ENCODE results near the gene MUSTN1.

The MUSTN1 gene

DNA sequence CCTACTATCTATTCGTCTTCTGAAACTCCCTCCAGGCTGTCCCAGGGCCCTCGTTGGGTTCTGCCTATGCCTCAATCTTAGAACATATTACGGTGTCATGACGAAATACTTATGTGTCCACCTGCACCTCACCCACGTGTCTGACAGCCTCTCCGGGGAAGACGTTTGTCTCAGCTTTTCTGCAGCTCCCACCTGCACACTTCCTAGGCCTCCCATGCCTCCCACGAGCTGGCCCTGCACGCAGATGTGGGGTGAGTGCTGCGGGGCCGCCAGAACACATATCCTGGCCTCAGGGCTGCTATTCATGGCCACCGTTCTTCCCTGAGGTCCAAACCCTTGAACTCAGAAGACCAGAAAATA is 7.1 kb upstream of the MUSTN1 start:
- TF ChIP-seq CTCF (IDR thresholded peaks at IDR 0.05): no peak
- no peaks in the 10 kb centered on the region for H3K27me3 ChIP-seq
- H3K36me3 ChIP-seq: peaks cover 0 to 56% (median 12%) of the 10 kb centered on the region in 3 donors
- intact Hi-C loops (cut with DNase I; ENCODE audit: low total_unique reads): no loop called here
- peaks cover 0 to 69% (median 54%) of the 10 kb centered on the region in 4 donors for H3K4me1 ChIP-seq
- H3K9me3 ChIP-seq: no peaks in the 10 kb centered on the region
- DNase-seq: peak in 1 of 2 donors; percentile 47
- peak overlapping the region; percentile 86 to 91 for H3K27ac ChIP-seq
- no peak overlapping the region for H3K4me3 ChIP-seq

DNA sequence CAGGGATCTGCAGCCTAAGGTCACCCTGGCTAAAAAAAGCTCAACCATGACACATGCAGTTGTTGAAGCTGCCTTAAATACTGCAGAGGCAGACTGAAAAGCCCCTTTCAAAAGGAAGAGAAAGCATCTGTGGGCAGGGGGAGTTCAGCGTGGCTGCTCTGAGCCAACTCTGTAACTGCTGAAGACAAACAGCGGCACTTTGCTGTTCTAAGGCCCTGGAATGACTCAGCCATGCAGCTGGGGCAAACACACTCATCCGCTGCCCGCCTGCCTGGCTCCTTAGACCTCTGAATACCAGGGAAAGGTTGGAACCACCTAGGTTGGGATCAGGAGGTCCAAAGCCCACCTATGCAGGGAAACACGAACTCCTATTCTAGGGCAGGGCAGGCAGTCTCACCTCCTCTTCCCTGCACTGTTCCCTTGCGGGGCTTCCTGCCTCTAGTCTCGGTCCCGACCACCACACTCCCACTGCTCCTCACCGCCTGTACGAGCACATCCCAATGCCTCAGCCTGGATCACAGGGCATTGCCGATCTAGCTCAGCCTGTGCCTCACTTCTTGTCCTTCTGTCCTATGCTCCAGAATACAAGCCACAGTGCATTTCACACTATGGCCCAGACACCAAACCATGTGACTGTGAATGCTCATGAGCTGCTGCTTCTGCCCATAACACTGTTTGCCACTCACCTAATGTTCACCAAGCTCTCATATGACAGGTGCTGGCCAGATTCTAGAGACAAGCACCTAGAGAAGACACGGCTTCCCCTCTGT is 6.6 kb upstream of the MUSTN1 start:
- Histone ChIP-seq H3K9me3 (no peaks in the 10 kb centered on the region), H3K4me1 (peaks cover 0 to 69% (median 51%) of the 10 kb centered on the region in 4 donors), H3K4me3 (no peak overlapping the region), H3K27me3 (no peaks in the 10 kb centered on the region), H3K27ac (peak overlapping the region; percentile 86 to 91), H3K36me3 (peaks cover 0 to 56% (median 12%) of the 10 kb centered on the region in 3 donors)
- peak in 1 of 2 donors; percentile 64 for DNase-seq
- TF ChIP-seq CTCF (IDR thresholded peaks at IDR 0.05): no peak
- intact Hi-C loops (cut with DNase I; ENCODE audit: low total_unique reads): no loop called here

DNA sequence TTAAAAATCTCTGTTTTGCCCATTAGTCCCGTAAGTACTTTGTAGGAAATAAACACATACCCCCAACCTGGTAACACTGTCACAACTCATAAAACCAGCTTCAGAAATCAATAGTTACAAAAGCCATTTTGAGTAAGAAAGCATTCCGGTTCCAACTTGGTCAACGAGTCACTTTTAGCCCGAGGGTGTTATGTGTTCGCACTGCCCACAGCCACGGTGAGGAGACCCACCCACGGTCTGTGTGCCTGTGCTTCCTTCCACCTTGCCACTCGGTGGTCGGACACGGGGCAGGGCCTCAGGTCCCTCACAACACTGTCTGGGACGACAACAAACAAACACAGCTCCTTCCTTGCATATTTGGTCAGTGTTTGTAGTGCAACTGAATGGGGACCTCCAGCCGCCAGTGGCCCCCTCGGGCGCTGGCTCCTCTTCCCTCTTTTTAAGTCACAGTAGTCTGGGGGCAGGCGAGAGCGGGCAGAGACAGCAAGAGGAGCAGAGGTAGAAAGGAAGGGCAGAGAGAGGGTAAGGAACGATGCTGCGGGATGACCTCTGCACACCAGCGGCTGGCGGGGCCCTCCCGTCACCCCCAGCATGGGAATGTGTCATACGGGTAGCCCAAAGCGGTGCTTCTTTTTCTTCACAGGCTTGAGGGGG is 5.2 kb upstream of the MUSTN1 start:
- Histone ChIP-seq H3K27me3 (no peaks in the 10 kb centered on the region), H3K4me1 (peaks cover 0 to 70% (median 50%) of the 10 kb centered on the region in 4 donors), H3K4me3 (no peak overlapping the region), H3K27ac (no peak overlapping the region), H3K9me3 (no peaks in the 10 kb centered on the region), H3K36me3 (peaks cover 0 to 63% (median 12%) of the 10 kb centered on the region in 3 donors)
- no peak for DNase-seq
- intact Hi-C loops (cut with DNase I; ENCODE audit: low total_unique reads): no loop called here
- no peak for TF ChIP-seq CTCF (IDR thresholded peaks at IDR 0.05)

DNA sequence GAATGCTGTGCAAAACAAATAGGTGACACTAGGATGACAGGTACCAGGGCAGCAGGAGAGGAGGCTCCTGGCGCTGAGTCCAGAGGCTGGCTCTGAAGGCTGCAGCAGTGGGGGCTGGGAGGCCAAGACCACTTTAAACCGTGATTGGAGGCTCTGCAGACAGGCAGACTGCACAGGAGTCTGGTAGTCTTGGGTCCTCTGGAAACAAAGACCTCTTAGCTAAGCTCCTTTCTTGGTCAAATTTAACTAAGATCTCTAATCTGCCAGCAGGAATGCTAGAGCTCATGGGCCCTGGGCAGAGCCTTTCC is 4.4 kb upstream of the MUSTN1 start:
- H3K27ac ChIP-seq: peak overlapping the region in 1 of 2 donors; percentile 90
- peaks cover 0 to 64% (median 43%) of the 10 kb centered on the region in 4 donors for H3K4me1 ChIP-seq
- TF ChIP-seq CTCF (IDR thresholded peaks at IDR 0.05): no peak
- peaks cover 0 to 63% (median 12%) of the 10 kb centered on the region in 3 donors for H3K36me3 ChIP-seq
- no peak for DNase-seq
- no peaks in the 10 kb centered on the region for H3K9me3 ChIP-seq
- no peak overlapping the region for H3K4me3 ChIP-seq
- intact Hi-C loops (cut with DNase I; ENCODE audit: low total_unique reads): no loop called here
- H3K27me3 ChIP-seq: no peaks in the 10 kb centered on the region

DNA sequence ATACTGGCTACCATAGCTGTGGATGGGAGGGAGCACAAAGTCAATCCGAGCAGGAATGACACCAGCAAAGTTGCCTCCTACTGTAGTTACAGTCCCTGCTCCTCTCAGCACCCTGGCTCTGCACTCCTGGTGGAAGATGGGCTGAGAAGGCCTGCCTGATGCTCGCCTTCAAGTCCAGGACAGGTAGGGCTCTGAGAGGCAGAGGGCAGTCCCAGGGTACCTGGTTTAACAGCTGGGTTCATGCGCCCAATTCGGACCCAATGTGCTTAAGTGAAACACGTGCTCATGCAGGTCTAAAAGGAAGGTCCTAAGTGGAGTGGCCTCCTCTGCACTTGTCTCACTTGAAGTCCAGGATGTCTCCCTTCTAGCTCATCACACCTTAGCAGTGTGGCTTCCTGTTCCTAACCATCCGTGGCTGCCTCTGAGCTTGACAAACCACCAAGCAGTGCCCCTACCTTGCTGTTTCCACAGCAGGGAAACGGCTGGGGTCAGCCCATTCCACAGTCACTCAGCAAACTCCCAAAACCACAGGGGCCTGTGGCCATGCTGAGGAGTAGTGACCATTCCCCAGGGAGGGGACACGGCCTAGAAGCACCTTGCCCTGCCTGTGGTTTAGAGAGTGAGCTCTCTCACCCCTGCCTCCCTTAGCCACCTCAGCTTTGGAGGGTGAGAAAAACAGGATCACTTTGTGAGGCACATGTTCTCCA is 3.9 kb upstream of the MUSTN1 start:
- DNase-seq: no peak
- no peaks in the 10 kb centered on the region for H3K9me3 ChIP-seq
- peaks cover 0 to 64% (median 41%) of the 10 kb centered on the region in 4 donors for H3K4me1 ChIP-seq
- H3K27me3 ChIP-seq: no peaks in the 10 kb centered on the region
- no peak overlapping the region for H3K4me3 ChIP-seq
- intact Hi-C loops (cut with DNase I; ENCODE audit: low total_unique reads): no loop called here
- peaks cover 0 to 61% (median 12%) of the 10 kb centered on the region in 3 donors for H3K36me3 ChIP-seq
- no peak for TF ChIP-seq CTCF (IDR thresholded peaks at IDR 0.05)
- peak overlapping the region in 1 of 2 donors; percentile 90 for H3K27ac ChIP-seq

Data from tibial artery (tissue), 4 donors.